ENCODE data around the gene MKKS.

GRCh38 chr20:10375191-10375590, 58.8 kb downstream of the MKKS start:
- TF ChIP-seq POLR2AphosphoS5 (IDR thresholded peaks at IDR 0.05) (no peak), CTCF (IDR thresholded peaks at IDR 0.05) (no peak)
